BE2C (cell line): Measurements from ENCODE around the gene PHLDB3.

Source experiments
- DNase-seq: peaks from one replicate; pipeline ENCODE4 v3.0.0-alpha.2; 2020
- H3K27me3 ChIP-seq: fragments of 250-450 bp; sonication (Bioruptor Pico); 2 replicates; pipeline ENCODE4 v1.5.1; 2020; ENCODE audit warnings: mild to moderate bottlenecking
- H3K36me3 ChIP-seq: fragments of 250-450 bp; sonication (Bioruptor Pico); 2 replicates; pipeline ENCODE4 v1.5.1; 2020; ENCODE audit warnings: mild to moderate bottlenecking
- H3K4me1 ChIP-seq: fragments of 250-450 bp; sonication (Bioruptor Pico); 2 replicates; pipeline ENCODE4 v1.5.1; 2020
- H3K4me3 ChIP-seq: 2 replicates; pipeline ENCODE4 v1.5.1; 2011; ENCODE audit warnings: low read depth, low read length
- H3K9me3 ChIP-seq: fragments of 250-450 bp; sonication (Bioruptor Pico); 2 replicates; pipeline ENCODE4 v1.5.1; 2020
- TF ChIP-seq, protein P1 (sequence below): IDR thresholded peaks from 2 replicates; pipeline ENCODE4 v1.5.1; 2012; ENCODE audit warnings: mild to moderate bottlenecking, low read depth, low read length

PHLDB3 gene

DNA sequence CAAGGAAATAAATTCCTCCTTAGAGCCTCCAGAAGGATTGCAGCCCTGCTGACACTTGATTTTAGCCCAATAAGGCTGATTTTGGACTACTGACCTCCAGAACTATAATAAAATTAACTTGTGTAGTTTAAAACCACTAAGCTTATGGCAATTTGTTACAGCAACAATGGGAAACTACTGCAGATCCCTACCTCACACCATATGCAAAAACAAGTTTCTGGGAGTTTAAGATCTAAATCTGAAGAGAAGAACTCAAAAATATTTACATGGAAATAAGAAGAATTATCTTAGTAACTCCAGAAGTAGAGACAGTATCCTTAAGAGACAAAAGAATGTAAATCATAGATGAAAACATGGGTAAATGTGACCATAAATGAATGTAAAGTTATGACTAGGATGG lies 34.4 kb upstream of the PHLDB3 start:
- TF ChIP-seq, protein P1, sequence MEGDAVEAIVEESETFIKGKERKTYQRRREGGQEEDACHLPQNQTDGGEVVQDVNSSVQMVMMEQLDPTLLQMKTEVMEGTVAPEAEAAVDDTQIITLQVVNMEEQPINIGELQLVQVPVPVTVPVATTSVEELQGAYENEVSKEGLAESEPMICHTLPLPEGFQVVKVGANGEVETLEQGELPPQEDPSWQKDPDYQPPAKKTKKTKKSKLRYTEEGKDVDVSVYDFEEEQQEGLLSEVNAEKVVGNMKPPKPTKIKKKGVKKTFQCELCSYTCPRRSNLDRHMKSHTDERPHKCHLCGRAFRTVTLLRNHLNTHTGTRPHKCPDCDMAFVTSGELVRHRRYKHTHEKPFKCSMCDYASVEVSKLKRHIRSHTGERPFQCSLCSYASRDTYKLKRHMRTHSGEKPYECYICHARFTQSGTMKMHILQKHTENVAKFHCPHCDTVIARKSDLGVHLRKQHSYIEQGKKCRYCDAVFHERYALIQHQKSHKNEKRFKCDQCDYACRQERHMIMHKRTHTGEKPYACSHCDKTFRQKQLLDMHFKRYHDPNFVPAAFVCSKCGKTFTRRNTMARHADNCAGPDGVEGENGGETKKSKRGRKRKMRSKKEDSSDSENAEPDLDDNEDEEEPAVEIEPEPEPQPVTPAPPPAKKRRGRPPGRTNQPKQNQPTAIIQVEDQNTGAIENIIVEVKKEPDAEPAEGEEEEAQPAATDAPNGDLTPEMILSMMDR: no peak
- H3K36me3 ChIP-seq: peaks cover 37% of the 10 kb centered on the region
- no peak for DNase-seq

DNA sequence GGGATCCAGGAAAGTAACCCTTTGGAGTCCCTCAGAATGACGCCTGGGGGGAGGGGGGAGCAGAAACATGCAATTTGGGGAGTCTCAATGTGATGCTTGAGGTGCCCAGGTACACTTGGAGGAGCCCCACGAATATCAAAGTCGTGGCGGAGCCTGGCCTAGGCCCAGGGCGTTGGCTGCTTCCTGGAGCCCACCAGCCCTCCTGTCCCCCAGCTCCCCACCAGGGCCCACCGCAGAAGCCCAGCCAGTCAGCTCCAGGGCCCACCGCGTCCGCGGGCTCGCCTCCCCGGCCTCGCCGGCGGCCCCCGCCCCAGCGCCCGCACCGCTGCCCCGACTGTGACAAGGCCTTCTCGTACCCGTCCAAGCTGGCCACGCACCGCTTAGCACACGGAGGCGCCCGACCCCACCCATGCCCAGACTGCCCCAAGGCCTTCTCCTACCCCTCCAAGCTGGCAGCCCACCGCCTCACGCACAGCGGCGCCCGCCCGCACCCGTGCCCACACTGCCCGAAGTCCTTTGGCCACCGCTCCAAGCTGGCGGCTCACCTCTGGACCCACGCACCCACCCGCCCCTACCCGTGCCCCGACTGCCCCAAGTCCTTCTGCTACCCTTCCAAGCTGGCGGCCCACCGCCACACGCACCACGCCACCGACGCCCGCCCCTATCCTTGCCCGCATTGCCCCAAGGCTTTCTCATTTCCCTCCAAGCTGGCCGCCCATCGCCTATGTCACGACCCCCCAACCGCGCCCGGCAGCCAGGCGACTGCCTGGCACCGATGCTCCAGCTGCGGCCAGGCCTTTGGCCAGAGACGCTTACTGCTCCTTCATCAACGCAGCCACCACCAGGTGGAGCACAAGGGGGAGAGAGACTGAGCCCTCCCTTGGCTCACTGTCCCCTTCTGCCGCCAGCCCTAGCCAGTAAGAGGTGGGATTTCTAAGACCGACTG lies 30.5 kb upstream of the PHLDB3 start:
- Histone ChIP-seq H3K36me3 (peaks cover 18% of the 10 kb centered on the region), H3K27me3 (no peaks in the 10 kb centered on the region), H3K9me3 (no peaks in the 10 kb centered on the region), H3K4me1 (no peaks in the 10 kb centered on the region; the same call in none of the 2 replicates), H3K4me3 (no peak overlapping the region)
- TF ChIP-seq, protein P1: peak; percentile 66
- DNase-seq: peak; percentile 75

More for the DNA sequence above, 34.4 kb upstream of the PHLDB3 start:
- no peaks in the 10 kb centered on the region for H3K27me3 ChIP-seq
- no peak overlapping the region for H3K4me3 ChIP-seq
- H3K9me3 ChIP-seq: no peaks in the 10 kb centered on the region
- H3K4me1 ChIP-seq: no peaks in the 10 kb centered on the region; the same call in none of the 2 replicates

DNA sequence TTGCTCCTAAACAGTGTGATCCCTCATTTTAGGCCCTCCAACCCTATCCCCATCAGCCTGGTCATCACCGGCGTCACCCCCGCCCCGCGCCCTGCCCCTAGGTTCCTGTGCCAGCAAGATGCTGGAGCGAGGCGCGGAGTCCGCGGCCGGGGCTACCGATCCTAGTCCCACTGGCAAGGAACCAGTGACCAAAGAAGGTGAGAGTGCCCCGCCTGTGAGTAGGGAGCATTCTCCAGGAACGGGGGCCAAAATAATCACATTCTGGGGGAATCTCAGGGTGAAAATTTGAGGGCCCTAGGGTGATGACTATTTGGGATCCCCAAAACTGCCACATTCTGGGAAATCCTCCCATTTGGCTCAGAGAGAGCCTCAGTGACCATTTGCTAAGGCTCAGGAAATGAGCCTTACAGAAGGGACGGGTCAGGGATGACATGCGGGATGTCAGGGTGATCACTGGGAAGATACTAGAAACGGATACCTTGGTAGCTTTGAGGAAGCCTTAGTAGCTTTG lies 29.8 kb upstream of the PHLDB3 start:
- no peak overlapping the region for H3K4me3 ChIP-seq
- no peaks in the 10 kb centered on the region for H3K27me3 ChIP-seq
- H3K4me1 ChIP-seq: no peaks in the 10 kb centered on the region; the same call in none of the 2 replicates
- peaks cover 15% of the 10 kb centered on the region for H3K36me3 ChIP-seq
- no peak for DNase-seq
- TF ChIP-seq, protein P1: no peak
- no peaks in the 10 kb centered on the region for H3K9me3 ChIP-seq

DNA sequence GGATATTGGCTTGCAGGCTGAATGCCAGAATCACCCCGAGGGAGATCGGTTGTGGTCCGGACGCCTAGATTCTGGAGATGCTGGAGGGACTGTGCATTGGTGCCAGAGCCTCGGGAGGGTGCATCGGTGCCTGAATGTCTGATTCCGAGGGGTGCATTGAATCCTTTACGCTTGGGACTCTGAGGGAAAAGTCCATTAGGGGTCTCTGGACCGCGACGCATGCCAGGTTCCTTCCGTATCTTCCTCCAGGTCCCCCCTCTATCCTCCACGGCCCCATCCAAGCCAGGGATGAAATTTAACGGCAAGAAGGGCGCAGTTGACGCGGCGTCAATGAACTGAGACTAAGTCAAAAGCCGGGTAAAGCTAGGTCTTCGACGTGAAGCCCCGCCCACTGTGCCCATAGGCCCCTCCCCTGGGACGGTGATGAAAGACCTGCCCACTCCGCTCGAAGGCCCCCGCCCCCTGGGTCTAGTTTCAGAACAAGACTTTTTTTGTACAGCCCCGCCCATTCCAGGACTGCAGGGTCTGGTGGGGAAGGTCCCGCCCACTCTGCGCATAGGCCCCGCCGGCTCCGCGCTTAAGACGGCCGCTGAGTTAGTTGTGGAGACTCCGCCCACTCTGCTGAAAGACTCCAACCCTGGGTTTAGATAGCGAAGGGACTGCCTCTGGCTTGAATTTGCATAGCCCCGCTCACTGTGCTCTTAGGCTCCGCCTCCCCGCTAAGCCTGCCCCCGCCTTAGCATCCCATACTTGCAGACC lies 29.2 kb upstream of the PHLDB3 start:
- Histone ChIP-seq H3K36me3 (peaks cover 8% of the 10 kb centered on the region; the same call in 1 of the 2 replicates), H3K9me3 (no peaks in the 10 kb centered on the region), H3K4me3 (peak overlapping the region; percentile 64), H3K27me3 (no peaks in the 10 kb centered on the region), H3K4me1 (no peaks in the 10 kb centered on the region; the same call in none of the 2 replicates)
- peak; percentile 100 for DNase-seq
- TF ChIP-seq, protein P1: no peak

DNA sequence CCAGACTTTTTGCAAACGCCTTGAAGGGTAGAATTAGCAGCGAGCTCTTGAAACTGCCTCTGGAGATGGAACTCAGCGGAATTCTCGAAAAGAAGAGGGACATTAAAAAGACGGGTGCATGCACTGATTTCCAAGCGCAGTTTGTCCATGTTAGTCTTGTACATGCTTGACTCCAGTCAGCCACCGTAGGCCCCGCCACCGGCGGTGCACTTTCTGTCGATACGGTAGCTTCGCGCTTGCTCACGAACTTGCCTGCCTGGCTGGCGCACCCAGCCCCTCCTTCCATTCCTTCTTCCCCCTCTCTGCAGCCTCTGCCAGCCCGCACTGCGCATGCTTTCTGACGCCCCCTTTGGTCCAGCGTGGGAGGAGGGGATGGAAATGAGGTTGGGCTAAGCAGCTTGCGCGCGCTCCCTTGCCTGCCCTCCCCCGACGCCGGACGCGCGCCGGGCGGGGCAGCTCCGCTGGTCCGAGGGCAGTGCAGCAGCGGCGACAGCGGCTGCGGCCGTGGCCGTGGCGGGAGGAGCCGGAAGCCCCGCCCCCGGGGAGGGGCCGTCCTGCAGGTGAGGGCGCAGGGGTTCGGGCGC lies 28.5 kb upstream of the PHLDB3 start, which contains the start of gene ZNF575:
TSS of gene ZNF575 (plus strand) at position 227 of the 584 bp plus-strand sequence. CDS start 1,235 bp downstream, outside the sequence.
- H3K9me3 ChIP-seq: no peaks in the 10 kb centered on the region
- DNase-seq: peak; percentile 94
- TF ChIP-seq, protein P1: no peak
- no peaks in the 10 kb centered on the region for H3K27me3 ChIP-seq
- no peaks in the 10 kb centered on the region; the same call in none of the 2 replicates for H3K4me1 ChIP-seq
- peaks cover 6% of the 10 kb centered on the region; the same call in 1 of the 2 replicates for H3K36me3 ChIP-seq
- H3K4me3 ChIP-seq: peak within 1 kb of the TSS; percentile 64
